ENCODE data around the gene IFNA7.
"Not testable (repeated sequence)": the region's sequence is repeated elsewhere in the genome, so short reads cannot be mapped to it uniquely, and the experiment has no call there.

IFNA7 gene
- 0 reads per million in 3 experiments for total RNA-seq

DNA sequence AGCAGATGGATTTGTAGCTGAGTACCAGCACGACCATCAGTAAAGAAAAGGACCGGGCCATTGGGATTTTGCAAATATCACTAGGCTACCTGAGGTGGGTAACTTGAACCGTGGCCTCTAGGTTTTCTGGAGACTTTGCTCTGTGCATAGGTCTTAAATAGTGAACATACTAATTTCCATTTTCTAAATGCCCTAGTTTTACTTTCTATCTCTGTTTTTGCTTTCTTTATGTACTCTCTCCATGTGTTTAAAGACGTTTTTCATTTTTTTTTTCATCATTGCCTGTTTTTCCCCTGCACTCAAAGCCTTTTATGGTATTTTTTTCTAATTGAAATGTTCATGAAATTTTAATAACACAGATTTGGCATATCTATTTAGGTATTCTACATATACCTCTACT lies at the start of gene IFNA7:
Gene IFNA7 (minus strand): TSS at position 101 of the 400 bp plus-strand sequence. CDS start 40 bp downstream, at position 61.
- DNase-seq: not testable (repeated sequence)

DNA sequence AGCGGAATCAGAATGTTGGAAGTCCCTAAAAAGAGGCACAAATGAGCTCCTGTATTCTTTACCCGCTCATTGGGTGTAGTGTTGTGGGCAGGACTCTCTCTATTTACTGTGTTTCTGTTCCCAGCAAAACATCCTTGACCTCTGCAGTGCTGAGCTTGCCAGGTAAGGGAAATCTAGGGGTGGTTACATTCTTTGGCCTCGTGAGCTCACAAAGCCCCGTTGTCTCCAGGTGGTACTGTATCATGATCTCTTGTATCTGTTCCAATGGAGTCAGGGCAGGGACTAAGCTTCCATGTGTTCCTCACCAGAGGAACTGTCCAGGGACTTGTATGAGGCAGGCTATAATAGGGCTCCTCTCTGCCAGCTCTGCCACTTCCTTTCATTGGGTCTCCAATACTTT lies 49.6 kb upstream of the IFNA7 start:
- no peak for DNase-seq

DNA sequence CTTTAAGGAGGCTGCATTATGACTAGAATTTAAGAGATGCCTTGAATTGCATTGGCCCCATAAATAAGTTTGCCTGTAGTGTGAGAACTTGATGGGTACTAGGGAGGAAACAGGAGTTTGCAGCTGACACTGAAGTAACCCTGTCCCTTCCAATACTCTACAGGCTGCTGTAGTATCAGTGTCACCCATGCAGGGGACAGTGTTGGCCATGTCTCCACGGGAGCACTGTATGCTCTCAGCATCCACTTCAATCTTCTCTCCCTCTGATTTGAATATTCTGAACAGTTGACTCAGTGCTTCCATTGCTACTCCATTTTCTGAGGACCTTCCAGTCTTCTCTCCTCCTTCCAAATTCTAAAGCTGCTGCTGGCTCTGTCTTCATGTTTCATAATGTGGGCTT lies 49.2 kb upstream of the IFNA7 start:
- no peak for DNase-seq

DNA sequence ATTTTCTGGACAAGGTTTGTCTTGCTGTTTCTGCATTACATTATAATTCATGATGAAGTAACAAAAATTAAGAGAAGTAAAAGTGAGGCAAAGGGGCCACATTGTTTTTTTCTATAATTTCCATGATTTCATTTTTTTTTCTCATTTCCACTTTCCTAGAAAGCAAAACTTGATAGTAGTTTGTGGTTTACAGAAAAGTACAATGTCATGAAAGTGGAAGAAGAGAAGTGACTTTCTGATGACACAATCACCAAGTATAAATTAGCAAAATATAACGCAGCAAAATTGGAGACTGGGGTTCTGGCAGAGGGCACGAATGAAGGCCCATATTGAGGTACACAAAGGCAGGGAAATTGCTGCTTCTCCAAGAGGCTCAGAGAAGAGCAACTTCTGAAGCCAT lies 42.8 kb upstream of the IFNA7 start:
- DNase-seq: no peak

DNA sequence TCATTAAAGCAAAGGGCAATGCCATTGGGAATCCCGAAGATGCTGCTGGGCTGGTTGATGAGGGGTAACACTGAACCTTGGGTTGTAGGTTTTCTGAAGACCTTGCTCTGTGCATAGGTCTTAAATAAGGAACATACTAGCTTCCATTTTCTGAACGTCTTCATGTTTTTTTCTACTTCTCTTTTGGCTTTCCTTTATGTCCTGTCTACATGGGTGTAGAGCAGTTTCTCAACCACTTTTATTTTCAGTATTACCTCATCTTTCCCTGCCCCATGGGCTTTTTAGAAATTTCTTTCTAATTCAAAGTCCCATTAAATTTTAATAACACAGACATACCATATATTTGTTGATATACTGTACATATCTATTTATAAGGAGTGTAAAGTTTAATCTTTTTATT lies 37.9 kb upstream of the IFNA7 start, which contains the start of gene IFNA14:
Gene IFNA14 (minus strand): TSS at position 95 of the 400 bp plus-strand sequence. CDS start 70 bp downstream, at position 25.
- no peak for DNase-seq

DNA sequence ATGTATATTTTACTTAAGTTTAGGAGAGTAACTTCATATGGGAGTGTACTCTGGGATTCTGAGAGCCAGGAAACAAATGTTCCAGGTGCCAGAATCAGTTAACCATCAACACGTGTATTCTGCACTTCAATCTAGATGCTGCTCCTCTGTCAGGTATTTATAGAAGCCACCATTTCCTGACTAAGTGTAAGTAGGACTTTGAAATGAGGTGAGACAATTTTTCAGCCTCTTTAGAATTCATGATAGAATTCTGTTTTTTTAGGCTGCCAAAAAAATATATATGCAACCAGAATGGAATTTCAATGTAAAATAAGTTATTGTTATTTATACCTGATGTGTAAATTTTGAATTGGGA lies 34.3 kb upstream of the IFNA7 start:
- DNase-seq: not testable (repeated sequence)

DNA sequence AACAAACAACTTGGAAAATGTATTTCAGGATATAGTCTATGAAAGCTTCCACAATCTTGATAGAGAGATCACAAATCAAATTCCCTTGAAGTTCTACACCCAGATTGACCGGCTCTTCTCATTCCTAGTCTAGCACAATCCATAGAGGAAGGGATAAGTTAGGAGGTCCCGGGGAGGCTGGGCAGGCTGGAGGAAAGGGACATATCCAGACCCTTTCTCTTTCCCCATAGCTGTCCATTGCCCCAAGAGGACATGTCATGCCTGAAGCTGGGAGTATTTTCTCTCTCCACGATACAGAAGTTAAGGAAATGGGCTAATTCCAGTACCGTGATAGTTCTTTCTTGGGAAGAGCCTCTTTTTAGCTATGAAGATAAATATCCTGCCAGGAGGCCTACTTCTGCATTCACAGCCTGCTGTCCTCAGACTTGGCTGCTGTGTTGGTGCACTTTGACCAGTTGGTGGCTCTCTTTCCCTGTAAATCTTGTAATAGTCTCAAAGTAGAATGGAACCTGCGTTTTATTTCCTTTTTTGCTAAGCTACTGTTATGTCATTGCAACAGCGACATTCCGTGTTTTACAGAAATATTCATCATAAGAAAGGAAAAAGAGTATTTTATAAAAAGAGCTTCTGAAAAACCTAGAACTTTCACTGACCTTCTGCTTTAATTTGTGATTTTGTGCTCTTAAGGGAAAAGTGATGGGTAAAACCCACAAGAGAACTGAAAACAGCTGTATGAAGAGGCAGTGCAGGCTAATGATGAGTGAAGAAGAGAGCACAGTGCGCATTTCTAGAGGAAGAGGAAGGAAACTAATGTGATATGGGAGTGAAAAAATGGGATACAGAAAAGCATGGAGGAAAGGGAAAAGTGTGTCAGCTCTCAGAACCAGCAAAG lies 33.7 kb upstream of the IFNA7 start:
- DNase-seq: peak; percentile 16

DNA sequence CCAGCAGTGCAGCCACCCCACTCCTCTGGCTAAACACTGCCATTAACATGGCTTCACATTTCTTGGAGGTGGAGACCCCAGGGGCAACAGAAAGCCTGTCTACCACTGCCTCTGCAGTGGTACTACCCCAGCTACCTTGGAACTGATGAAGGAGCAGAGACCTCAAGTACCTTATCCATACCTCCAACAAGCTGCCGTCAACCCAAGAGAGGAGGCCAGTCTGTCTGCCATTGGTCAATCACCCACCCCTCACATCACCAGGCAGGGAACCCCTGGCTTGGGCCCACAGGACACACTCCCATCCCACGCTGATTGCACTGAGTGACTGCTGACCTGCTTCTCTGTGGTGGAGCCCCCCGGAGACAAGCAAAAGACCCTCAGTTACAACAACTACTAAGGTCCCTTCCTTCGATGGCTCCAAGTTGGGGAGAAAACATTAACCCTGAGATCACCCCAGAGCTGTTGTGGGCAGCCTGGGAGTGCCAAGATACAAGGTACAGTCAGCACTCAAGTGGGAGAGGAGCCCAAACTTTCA lies 32.2 kb upstream of the IFNA7 start:
- no peak for DNase-seq

DNA sequence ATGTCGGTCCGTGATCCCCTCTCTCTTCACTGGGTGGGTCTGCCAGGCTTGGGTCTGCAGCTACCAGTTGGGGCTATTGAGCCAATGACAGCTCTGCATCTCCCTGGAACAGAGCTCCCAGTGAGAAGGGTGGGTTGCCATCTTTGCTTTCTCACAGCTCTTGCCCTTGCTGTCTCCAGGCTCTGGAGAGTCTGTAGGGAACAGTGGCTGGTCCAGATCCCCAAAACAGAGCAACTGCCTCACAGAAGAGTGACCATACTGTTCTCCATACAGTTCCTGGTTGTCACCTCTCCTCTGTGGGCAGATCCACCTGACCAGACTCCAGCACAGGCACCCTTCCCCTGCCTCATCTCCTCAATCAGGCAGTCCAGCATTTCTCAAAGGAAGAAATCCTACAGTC lies 31.3 kb upstream of the IFNA7 start:
- no peak for DNase-seq

DNA sequence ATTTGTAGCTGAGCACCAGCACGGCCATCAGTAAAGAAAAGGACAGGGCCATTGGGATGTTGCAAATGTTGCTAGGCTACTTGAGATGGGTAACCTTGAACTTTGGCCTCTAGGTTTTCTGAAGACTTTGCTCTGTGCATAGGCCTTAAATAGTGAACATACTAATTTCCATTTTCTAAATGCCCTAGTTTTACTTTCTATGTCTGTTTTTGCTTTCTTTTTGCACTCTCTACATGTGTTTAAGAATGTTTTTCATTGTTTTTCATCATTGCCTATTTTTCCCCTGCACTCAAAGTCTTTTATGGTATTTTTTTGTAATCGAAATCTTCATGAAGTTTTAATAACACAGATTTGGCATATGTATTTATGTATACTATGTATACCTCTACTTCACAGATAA lies 26.1 kb upstream of the IFNA7 start, which contains the start of gene IFNA17:
Gene IFNA17 (minus strand): TSS at position 101 of the 400 bp plus-strand sequence. CDS start 49 bp downstream, at position 52.
- DNase-seq: no peak

DNA sequence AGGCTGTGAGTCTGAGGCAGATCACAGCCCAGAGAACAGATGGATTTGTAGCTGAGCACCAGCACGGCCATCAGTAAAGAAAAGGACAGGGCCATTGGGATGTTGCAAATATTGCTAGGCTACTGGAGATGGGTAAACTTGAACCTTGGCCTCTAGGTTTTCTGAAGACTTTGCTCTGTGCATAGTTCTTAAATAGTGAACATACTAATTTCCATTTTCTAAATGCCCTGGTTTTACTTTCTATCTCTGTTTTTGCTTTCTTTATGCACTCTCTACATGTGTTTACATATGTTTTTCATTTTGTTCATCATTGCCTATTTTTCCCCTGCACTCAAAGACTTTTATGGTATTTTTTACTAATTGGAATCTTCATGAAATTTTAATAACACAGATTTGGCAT lies 15.2 kb upstream of the IFNA7 start, which contains the start of gene IFNA16:
Gene IFNA16 (minus strand): TSS at position 101 of the 400 bp plus-strand sequence. CDS start 6 bp downstream, at position 95.
- not testable (repeated sequence) for DNase-seq

DNA sequence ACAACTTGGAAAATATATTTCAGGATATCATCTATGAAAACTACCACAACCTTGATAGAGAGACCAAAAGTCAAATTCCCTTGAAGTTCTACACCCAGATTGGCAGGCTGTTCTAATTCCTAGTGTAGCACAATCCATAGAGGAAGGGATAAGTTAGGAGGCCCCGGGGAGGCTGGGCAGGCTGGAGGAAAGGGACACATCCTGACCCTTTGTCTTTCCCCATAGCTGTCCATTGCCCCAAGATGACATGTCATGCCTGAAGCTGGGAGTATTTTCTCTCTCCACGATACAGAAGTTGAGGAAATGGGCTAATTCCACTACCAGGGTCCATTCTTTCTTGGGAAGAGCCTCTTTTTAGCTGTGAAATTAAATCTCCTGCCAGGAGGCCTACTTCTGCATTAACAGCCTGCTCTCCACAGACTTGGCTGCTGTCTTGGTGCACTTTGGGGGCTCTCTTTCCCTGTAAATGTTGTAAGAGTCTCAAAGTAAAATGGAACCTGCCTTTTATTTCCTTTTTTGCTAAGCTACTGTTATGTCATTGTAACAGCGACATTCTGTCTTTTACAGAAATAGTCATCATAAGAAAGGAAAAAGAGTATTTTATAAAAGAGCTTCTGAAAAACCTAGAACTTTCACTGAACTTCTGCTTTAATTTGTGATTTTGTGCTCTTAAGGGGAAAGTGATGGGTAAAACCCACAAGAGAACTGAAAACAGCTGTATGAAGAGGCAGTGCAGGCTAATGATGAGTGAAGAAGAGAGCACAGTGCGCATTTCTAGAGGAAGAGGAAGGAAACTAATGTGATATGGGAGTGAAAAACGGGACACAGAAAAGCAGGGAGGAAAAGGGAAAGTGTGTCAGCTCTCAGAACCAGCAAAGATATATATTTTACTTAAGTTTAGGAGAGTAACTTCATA lies 11.7 kb upstream of the IFNA7 start:
- not testable (repeated sequence) for DNase-seq

DNA sequence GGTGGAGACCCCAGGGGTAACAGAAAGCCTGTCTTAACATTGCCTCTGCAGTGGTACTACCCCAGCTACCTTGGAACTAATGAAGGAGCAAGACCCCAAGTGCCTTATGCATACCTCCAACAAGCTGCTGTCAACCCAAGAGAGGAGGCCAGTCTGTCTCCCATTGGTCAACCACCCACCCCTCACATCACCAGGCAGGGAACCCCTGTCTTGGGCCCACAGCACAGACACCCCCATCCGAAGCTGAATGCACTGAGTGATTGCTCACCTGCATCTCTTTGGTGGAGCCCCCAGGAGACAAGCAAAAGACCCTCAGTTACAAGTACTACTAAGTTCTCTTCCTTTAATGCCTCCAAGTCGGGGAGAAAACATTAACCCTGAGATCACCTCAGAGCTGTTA lies 10.2 kb upstream of the IFNA7 start:
- DNase-seq: not testable (repeated sequence)

DNA sequence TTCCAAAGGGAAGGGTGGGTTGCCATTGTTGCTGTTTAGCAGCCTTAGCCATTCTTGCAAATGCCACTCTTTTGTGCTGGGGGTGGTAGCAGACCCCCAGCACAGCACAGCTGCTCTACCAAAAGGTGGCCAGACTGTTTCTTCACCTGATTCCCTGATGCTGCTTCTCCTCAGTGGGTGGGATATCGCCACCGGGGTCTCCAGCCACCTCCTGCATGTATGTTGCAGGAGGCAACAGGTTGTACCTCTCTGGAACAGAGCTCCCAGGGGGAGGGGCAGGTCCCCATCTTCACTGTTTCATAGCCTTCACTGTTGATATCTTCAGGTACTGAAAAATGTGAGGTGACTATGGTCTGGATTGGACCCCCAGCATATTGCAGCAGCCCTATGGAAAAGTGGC lies 8.8 kb upstream of the IFNA7 start:
- not testable (repeated sequence) for DNase-seq

DNA sequence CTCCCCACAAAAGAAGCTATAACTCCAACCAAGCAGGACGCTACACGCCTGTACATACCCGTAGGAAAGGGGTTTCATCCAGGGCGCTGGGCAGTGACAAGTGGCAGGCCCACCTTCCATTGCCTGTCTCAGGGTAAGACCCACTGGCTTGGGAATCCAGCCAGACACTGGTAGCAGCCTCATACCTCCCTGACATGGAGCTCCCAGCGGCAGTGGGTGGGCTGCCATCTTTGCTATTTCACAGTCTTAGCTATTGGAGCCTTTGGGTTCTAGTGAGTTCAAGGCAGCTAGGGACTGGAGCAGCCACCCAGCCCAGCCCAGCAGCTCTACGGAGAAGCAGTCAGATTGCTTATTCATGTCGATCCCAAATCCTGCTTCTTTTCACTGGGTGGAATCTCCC lies 8.3 kb upstream of the IFNA7 start:
- DNase-seq: no peak

DNA sequence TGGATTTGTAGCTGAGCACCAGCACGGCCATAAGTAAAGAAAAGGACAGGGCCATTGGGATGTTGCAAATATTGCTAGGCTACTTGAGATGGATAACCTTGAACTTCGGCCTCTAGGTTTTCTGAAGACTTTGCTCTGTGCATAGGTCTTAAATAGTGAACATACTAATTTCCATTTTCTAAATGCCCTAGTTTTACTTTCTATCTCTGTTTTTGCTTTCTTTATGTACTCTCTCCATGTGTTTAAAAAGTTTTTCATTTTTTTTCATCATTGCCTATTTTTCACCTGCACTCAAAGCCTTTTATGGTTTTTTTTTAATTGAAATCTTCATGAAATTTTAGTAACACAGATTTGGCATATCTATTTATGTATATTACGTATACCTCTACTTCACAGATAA lies 5.0 kb upstream of the IFNA7 start, which contains the start of gene IFNA10:
Gene IFNA10 (minus strand): TSS at position 101 of the 400 bp plus-strand sequence. CDS start 46 bp downstream, at position 55.
- not testable (repeated sequence) for DNase-seq

DNA sequence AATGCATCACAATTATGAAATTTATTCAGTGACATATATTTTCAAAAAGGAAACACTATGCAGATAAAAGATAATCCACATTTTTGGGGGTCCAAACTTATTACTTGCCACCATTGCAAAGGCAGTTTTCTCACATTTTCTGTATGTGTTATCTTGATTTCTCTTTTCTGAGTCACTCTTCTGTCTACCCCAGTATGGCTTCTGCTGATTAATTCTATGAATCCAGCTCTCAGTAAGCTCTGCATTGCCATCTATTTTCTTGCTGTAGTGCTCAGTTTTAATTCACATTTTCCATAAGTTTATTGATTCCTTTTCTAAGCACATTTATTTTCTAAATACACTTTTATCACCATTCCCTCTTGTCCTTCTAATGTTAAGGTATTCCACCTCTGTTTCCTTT lies 3.2 kb upstream of the IFNA7 start:
- no peak for DNase-seq

DNA sequence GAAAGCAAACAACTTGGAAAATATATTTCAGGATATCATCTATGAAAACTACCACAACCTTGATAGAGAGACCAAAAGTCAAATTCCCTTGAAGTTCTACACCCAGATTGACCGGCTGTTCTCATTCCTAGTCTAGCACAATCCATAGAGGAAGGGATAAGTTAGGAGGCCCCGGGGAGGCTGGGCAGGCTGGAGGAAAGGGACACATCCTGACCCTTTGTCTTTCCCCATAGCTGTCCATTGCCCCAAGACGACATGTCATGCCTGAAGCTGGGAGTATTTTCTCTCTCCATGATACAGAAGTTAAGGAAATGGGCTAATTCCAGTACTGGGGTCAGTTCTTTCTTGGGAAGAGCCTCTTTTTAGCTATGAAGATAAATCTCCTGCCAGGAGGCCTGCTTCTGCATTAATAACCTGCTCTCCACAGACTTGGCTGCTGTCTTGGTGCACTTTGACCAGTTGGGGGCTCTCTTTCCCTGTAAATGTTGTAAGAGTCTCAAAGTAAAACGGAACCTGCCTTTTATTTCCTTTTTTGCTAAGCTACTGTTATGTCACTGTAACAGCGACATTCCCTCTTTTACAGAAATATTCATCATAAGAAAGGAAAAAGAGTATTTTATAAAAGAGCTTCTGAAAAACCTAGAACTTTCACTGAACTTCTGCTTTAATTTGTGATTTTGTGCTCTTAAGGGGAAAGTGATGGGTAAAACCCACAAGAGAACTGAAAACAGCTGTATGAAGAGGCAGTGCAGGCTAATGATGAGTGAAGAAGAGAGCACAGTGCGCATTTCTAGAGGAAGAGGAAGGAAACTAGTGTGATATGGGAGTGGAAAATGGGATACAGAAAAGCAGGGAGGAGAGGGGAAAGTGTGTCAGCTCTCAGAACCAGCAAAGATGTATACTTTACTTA lies 6.9 kb downstream of the IFNA7 start:
- peak; percentile 39 for DNase-seq

DNA sequence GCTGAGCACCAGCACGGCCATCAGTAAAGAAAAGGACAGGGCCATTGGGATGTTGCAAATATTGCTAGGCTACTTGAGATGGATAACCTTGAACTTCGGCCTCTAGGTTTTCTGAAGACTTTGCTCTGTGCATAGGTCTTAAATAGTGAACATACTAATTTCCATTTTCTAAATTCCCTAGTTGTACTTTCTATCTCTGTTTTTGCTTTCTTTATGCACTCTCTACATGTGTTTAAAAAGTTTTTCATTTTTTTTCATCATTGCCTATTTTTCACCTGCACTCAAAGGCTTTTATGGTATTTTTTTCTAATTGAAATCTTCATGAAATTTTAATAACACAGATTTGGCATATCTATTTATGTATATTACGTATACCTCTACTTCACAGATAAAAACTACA lies 14.5 kb downstream of the IFNA7 start, which contains the start of gene IFNA4:
Gene IFNA4 (minus strand): TSS at position 101 of the 400 bp plus-strand sequence. CDS start 56 bp downstream, at position 45.
- DNase-seq: not testable (repeated sequence)

DNA sequence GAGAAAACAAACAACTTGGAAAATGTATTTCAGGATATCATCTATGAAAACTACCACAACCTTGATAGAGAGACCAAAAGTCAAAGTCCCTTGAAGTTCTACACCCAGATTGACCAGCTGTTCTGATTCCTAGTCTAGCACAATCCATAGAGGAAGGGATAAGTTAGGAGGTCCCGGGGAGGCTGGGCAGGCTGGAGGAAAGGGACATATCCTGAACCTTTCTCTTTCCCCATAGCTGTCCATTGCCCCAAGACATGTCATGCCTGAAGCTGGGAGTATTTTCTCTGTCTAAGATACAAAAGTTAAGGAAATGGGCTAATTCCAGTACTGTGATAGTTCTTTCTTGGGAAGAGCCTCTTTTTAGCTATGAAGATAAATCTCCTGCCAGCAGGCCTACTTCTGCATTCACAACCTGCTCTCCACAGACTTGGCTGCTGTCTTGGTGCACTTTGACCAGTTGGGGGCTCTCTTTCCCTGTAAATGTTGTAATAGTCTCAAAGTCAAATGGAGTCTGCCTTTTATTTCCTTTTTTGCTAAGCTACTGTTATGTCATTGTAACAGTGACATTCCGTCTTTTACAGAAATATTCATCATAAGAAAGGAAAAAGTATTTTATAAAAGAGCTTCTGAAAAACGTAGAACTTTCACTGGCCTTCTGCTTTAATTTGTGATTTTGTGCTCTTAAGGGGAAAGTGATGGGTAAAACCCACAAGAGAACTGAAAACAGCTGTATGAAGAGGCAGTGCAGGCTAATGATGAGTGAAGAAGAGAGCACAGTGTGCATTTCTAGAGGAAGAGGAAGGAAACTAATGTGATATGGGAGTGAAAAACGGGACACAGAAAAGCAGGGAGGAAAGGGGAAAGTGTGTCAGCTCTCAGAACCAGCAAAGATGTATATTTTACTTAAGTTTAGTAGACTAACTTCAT lies 18.9 kb downstream of the IFNA7 start:
- DNase-seq: peak; percentile 16

Data from central memory CD4-positive, alpha-beta T cell (primary cell).